Activated naive CD4-positive, alpha-beta T cell treated with anti-CD3 and anti-CD28 coated beads for 36 hours (primary cell): Measurements from ENCODE around the gene THUMPD1. TPM values are rescaled to one million over a fixed set of nuclear protein-coding genes. Genes with fewer than 3 reads are reported as not detected.

ENCODE experiments used
- total RNA-seq, 2 experiments: library from RNA; stranded (reverse); gene quantifications; one replicate each; pipeline ENCODE4 v1.2.3, GENCODE V29; 2021

The THUMPD1 gene
- total RNA-seq, 2 experiments from 2014 or later: 47.5 to 49.8 TPM

Other genes with a start within 250 kb of the THUMPD1 start
- gene ACSM2B, start 165.5 kb downstream of the THUMPD1 start, total RNA-seq: not detected
- gene ACSM1, start 44.1 kb downstream of the THUMPD1 start, total RNA-seq: not detected
- 10 to 100 TPM; 29.6 to 35.0 TPM for gene ACSM3, start 22.2 kb upstream of the THUMPD1 start, total RNA-seq
- gene ERI2, start 64.7 kb upstream of the THUMPD1 start, total RNA-seq: 10 to 100 TPM; 18.4 to 19.6 TPM
- gene REXO5, start 64.7 kb upstream of the THUMPD1 start, total RNA-seq: 10 to 100 TPM; 26.4 to 27.8 TPM
- 1 to 10 TPM; 3.0 to 3.4 TPM for gene DCUN1D3, start 158.5 kb upstream of the THUMPD1 start, total RNA-seq
- gene LYRM1, start 159.0 kb upstream of the THUMPD1 start, total RNA-seq: 10 to 100 TPM; 20.4 to 20.8 TPM